Subcutaneous adipose tissue (tissue), 4 donors: ENCODE measurements around the gene STK32B. TPM values are rescaled to one million over a fixed set of nuclear protein-coding genes. Genes with fewer than 3 reads are reported as not detected.

Experiments used
- CTCF ChIP-seq: fragments of 450-650 bp; IDR thresholded peaks from one replicate; pipeline ENCODE4 v1.5.1; 2016; ENCODE audit warnings: low read depth, mild to moderate bottlenecking, control low read depth, antibody characterized with exemption, moderate library complexity
- total RNA-seq, 4 donors: library from RNA; depleted of rRNA; stranded (reverse); fragments of >200 nt; gene quantifications; one replicate each; pipeline ENCODE4 v1.1.0, GENCODE V29; 2016

Gene STK32B
- total RNA-seq, 4 donors from 2014 or later = 1.3 to 3.2 (median 2.3) TPM

DNA sequence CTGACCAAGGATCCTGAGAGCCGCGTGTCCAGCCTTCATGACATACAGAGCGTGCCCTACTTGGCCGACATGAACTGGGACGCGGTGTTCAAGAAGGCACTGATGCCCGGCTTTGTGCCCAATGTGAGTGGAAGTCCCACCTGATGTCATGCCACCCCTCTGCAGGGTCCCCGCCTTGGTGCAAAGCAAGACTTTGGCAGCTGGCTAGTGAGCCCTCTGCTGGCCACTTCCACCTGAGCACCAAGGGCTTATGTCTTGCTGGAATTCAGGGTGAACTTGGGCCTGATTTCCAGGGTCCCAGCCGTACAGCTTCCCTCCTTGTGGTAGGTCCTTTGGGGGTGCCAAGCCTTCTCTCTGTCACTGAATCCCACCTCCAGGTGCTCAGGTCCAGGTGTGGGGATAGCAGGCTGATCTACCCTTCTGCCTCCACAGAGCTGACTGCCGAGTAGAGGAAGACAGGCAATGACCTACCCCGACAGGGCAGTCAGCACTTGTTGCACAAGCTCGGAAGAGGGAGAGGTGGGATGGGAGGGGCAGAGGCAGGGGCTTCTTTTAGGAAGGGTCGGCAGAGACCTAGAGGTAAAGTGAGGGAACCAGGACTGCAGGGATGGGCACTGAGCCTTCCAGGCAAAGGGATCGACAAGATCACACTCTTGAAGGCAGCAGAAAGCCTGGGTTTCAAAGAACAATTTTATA, 409.0 kb downstream of the STK32B start:
- no peak for TF ChIP-seq CTCF

GRCh38 chr4:5461477-5461876, 410.2 kb downstream of the STK32B start:
- no peak for TF ChIP-seq CTCF

GRCh38 chr4:5462254-5462835, 411.1 kb downstream of the STK32B start:
- no peak for TF ChIP-seq CTCF

DNA sequence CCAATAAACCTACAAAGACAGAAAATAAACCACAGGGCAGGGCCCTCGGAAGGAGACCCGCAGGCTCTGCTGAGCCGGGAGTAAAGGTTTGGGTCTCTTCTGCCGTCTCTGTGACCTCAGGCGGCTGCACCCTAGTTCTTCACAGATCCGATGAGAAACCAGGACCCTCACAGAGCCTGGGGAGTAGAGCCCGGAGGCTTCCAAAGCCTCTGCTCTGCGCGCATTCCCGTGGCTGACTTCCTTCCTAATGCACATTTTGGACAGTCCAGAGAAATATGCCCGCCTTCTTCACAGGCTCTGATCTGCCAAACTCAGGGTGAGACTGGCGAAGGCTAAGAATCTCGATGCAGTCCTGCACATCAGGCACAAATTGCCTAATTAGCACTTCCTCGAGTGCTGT, 411.6 kb downstream of the STK32B start:
- TF ChIP-seq CTCF = no peak

GRCh38 chr4:5463361-5463760, 412.1 kb downstream of the STK32B start:
- TF ChIP-seq CTCF = no peak

DNA sequence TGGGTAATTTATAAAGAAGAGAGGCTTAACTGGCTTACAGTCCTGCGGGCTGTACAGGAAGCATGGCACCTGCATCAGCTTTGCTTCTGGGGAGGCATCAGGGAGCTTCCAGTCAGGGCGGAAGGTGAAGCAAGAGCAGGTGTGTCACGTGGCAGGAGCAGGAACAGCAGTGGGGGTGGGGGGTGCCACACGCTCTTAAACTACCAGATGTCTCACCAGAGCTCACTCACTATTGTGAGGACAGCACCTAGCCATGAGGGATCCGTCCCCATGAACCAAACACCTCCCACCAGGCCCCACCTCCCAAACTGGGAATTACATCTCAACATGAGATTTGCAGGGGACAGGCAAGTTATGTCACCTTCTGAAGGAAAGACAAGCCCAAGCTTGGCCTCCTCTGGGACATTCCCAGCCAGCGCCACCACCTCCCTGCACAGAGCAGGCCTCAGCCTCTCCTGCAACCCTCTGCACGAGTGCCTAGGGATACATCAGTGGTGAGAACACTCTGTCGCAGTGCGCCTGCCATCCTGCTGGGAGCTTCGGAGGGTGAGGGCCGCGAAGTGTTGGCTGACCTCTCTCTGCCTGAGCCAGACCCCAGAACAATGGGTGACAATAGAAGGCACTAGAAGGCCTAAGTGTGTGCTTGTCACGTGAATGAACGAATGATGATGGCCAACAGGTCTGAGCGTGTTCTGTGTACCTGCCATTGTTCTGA, 412.8 kb downstream of the STK32B start:
- TF ChIP-seq CTCF = no peak

- TF ChIP-seq CTCF = no peak
Observed at GRCh38 chr4:5465529-5465928, 414.2 kb downstream of the STK32B start.
